Measurements from ENCODE around the gene PEPD. TPM values are rescaled to one million over a fixed set of nuclear protein-coding genes. Genes with fewer than 3 reads are reported as not detected.

PEPD gene
- total RNA-seq, 1 experiment from 2014 or later = 40.5 TPM

- no peaks in the 10 kb centered on the region for H4K20me1 ChIP-seq (ENCODE audit: insufficient read depth)
- CTCF ChIA-PET = no interaction called here
- POLR2A ChIA-PET = no interaction called here
These were observed 52.2 kb downstream of the PEPD start for GRCh38 chr19:33469171-33470039.

GRCh38 chr19:33468361-33469170 is 53.0 kb downstream of the PEPD start:
- TF ChIP-seq JUND (IDR thresholded peaks at IDR 0.05) (no peak), REST (IDR thresholded peaks at IDR 0.05; ENCODE audit: low read depth) (no peak), YY1 (IDR thresholded peaks at IDR 0.05; ENCODE audit: extremely low read depth, insufficient replicate concordance, low read depth, low read length) (no peak), ELF1 (IDR thresholded peaks at IDR 0.05; ENCODE audit: borderline replicate concordance, low read depth) (no peak), CBX3 (IDR thresholded peaks at IDR 0.05; ENCODE audit: low read depth) (no peak), FOSL1 (IDR thresholded peaks at IDR 0.05; ENCODE audit: low read depth) (no peak), SP1 (IDR thresholded peaks at IDR 0.05; ENCODE audit: low read depth) (no peak), CEBPB (IDR thresholded peaks at IDR 0.05; ENCODE audit: low read depth) (no peak), ZBTB33 (IDR thresholded peaks at IDR 0.05; ENCODE audit: extremely low read depth, insufficient replicate concordance, low read length) (no peak)
- H2AFZ ChIP-seq (ENCODE audit: low read depth, low read length, poor library complexity, severe bottlenecking) = no peak overlapping the region
- no peaks in the 10 kb centered on the region for H3K9me3 ChIP-seq (ENCODE audit: control insufficient read depth in 1 of 2, insufficient read depth in 1 of 2, low read depth in 1 of 2, low read length in 2 of 2)
- H3K9me2 ChIP-seq (ENCODE audit: insufficient read depth) = no peaks in the 10 kb centered on the region
- POLR2A ChIA-PET = no interaction called here
- no peaks in the 10 kb centered on the region for H3K27me3 ChIP-seq (ENCODE audit: insufficient read depth, low read length)
- H3K36me3 ChIP-seq (ENCODE audit: control insufficient read depth in 1 of 2, insufficient read depth in 2 of 2, low read length in 2 of 2) = no peaks in the 10 kb centered on the region
- ATAC-seq = no peak
- no peak for DNase-seq (ENCODE audit: low read depth, low spot score)
- CTCF ChIA-PET = no interaction called here
- H3K4me2 ChIP-seq (ENCODE audit: low read length) = no peak overlapping the region
- RAD21 ChIA-PET (ENCODE audit: low non-redundant PET in 1 of 2, low total read pairs in 2 of 2, uncharacterized antibody in 2 of 2, unreplicated experiment in 2 of 2) = no interaction called here
- no peak overlapping the region for H3K4me3 ChIP-seq (replicated peaks in 1 of 2; ENCODE audit: low read depth in 1 of 2, low read length in 2 of 2)
- intact Hi-C loops (cut with micrococcal nuclease) = no loop called here
- no peak overlapping the region for H3K9ac ChIP-seq (ENCODE audit: low read length)
- H3K79me2 ChIP-seq (ENCODE audit: insufficient read depth, low read length) = no peaks in the 10 kb centered on the region
- no TSS peak for BruUV-seq (replicated peaks)
- H3K4me1 ChIP-seq (ENCODE audit: control insufficient read depth in 1 of 2, insufficient read depth in 2 of 2, low read length in 2 of 2) = peaks cover 0 to 6% of the 10 kb centered on the region in 2 experiments; a peak in 1 of 4 replicates
- H3K27ac ChIP-seq (ENCODE audit: low read depth, low read length) = no peak overlapping the region
- no peaks in the 10 kb centered on the region for H4K20me1 ChIP-seq (ENCODE audit: insufficient read depth)

More at GRCh38 chr19:33469171-33470039, 52.2 kb downstream of the PEPD start:
- DNase-seq (ENCODE audit: low read depth, low spot score) = no peak
- no peak overlapping the region for H3K27ac ChIP-seq (ENCODE audit: low read depth, low read length)
- no peaks in the 10 kb centered on the region for H3K27me3 ChIP-seq (ENCODE audit: insufficient read depth, low read length)
- no peak overlapping the region for H3K9ac ChIP-seq (ENCODE audit: low read length)
- intact Hi-C loops (cut with micrococcal nuclease) = no loop called here
- no peak overlapping the region for H3K4me2 ChIP-seq (ENCODE audit: low read length)
- no peaks in the 10 kb centered on the region for H3K9me3 ChIP-seq (ENCODE audit: control insufficient read depth in 1 of 2, insufficient read depth in 1 of 2, low read depth in 1 of 2, low read length in 2 of 2)
- no TSS peak for BruUV-seq (replicated peaks)
- RAD21 ChIA-PET (ENCODE audit: low non-redundant PET in 1 of 2, low total read pairs in 2 of 2, uncharacterized antibody in 2 of 2, unreplicated experiment in 2 of 2) = no interaction called here
- H3K9me2 ChIP-seq (ENCODE audit: insufficient read depth) = no peaks in the 10 kb centered on the region
- no peak for ATAC-seq
- H3K4me3 ChIP-seq (replicated peaks in 1 of 2; ENCODE audit: low read depth in 1 of 2, low read length in 2 of 2) = no peak overlapping the region
- no peak for TF ChIP-seq EZH2phosphoT487 (IDR thresholded peaks at IDR 0.05; ENCODE audit: borderline replicate concordance)
- TF ChIP-seq EZH2 (IDR thresholded peaks at IDR 0.05) = no peak
- TF ChIP-seq CBX3 (IDR thresholded peaks at IDR 0.05; ENCODE audit: low read depth) = no peak
- TF ChIP-seq EGR1 (IDR thresholded peaks at IDR 0.05; ENCODE audit: low read depth) = no peak
- no peak for TF ChIP-seq TCF7L2 (IDR thresholded peaks at IDR 0.05; ENCODE audit: borderline replicate concordance, extremely low read depth, insufficient read depth, insufficient read length)
- H3K36me3 ChIP-seq (ENCODE audit: control insufficient read depth in 1 of 2, insufficient read depth in 2 of 2, low read length in 2 of 2) = no peaks in the 10 kb centered on the region
- H2AFZ ChIP-seq (ENCODE audit: low read depth, low read length, poor library complexity, severe bottlenecking) = no peak overlapping the region
- H3K79me2 ChIP-seq (ENCODE audit: insufficient read depth, low read length) = no peaks in the 10 kb centered on the region
- H3K4me1 ChIP-seq (ENCODE audit: control insufficient read depth in 1 of 2, insufficient read depth in 2 of 2, low read length in 2 of 2) = peaks cover 0 to 6% of the 10 kb centered on the region in 2 experiments; a peak in 1 of 4 replicates

Data from HCT116 (cell line).